Skeletal muscle tissue (tissue), 4 donors: ENCODE results near the gene ERC1. TPM values are rescaled to one million over a fixed set of nuclear protein-coding genes. Genes with fewer than 3 reads are reported as not detected.

Source experiments
- H3K27ac ChIP-seq: one replicate; pipeline ENCODE4 v1.7.0; 2013; ENCODE audit warnings: mild to moderate bottlenecking, low read depth, low read length, inconsistent platforms
- H3K27me3 ChIP-seq, 3 donors: one replicate each; pipeline ENCODE4 v1.7.0; 2013; ENCODE audit warnings: low read length in 3 of 3; ENCODE audit not compliant: control insufficient read depth in 3 of 3, insufficient read depth in 3 of 3
- H3K36me3 ChIP-seq, 3 donors: one replicate each; pipeline ENCODE4 v1.7.0; 2013; ENCODE audit warnings: low read length in 3 of 3; ENCODE audit not compliant: control insufficient read depth in 3 of 3, insufficient read depth in 3 of 3
- H3K4me1 ChIP-seq, 3 donors: one replicate each; pipeline ENCODE4 v1.7.0; 2013; ENCODE audit warnings: low read length in 3 of 3, mild to moderate bottlenecking in 3 of 3; ENCODE audit not compliant: control insufficient read depth in 3 of 3, insufficient read depth in 3 of 3
- H3K4me3 ChIP-seq, 3 donors: one replicate each; pipeline ENCODE4 v1.7.0; 2013; ENCODE audit warnings: low read length in 3 of 3
- H3K9ac ChIP-seq, 3 donors: one replicate each; pipeline ENCODE4 v1.7.0; 2013; ENCODE audit warnings: low read length in 3 of 3, mild to moderate bottlenecking in 3 of 3, moderate library complexity in 2 of 3, low read depth in 1 of 3
- H3K9me3 ChIP-seq, 3 donors: one replicate each; pipeline ENCODE4 v1.7.0; 2013; ENCODE audit warnings: low read length in 3 of 3; ENCODE audit not compliant: control insufficient read depth in 3 of 3
- total RNA-seq: library from RNA; depleted of rRNA; stranded (reverse); fragments of >200 nt; gene quantifications from one replicate; pipeline ENCODE4 v1.2.3, GENCODE V29; 2014
- donor health status: Osteomylitis.

Gene ERC1
- total RNA-seq, 1 donor from 2014 or later = 56.9 TPM

GRCh38 chr12:1256285-1256684 is 265.3 kb downstream of the ERC1 start:
- Histone ChIP-seq H3K27me3 (no peaks in the 10 kb centered on the region), H3K36me3 (peaks cover 0 to 3% (median 0%) of the 10 kb centered on the region in 3 donors), H3K4me1 (no peaks in the 10 kb centered on the region), H3K27ac (no peak overlapping the region), H3K9ac (no peak overlapping the region), H3K4me3 (no peak overlapping the region), H3K9me3 (no peaks in the 10 kb centered on the region)

GRCh38 chr12:1256991-1257390 is 266.0 kb downstream of the ERC1 start:
- peaks cover 0 to 3% (median 0%) of the 10 kb centered on the region in 3 donors for H3K36me3 ChIP-seq
- H3K9me3 ChIP-seq = no peaks in the 10 kb centered on the region
- H3K27me3 ChIP-seq = no peaks in the 10 kb centered on the region

GRCh38 chr12:1262011-1262410 is 271.0 kb downstream of the ERC1 start:
- Histone ChIP-seq H3K4me3 (no peak overlapping the region), H3K27me3 (no peaks in the 10 kb centered on the region), H3K9ac (no peak overlapping the region), H3K4me1 (no peaks in the 10 kb centered on the region), H3K27ac (no peak overlapping the region), H3K9me3 (no peaks in the 10 kb centered on the region), H3K36me3 (peaks cover 5 to 11% (median 9%) of the 10 kb centered on the region in 3 donors)

More at GRCh38 chr12:1256991-1257390, 266.0 kb downstream of the ERC1 start:
- no peaks in the 10 kb centered on the region for H3K4me1 ChIP-seq
- no peak overlapping the region for H3K9ac ChIP-seq
- H3K4me3 ChIP-seq = no peak overlapping the region
- H3K27ac ChIP-seq = no peak overlapping the region

GRCh38 chr12:1267243-1267642 is 276.2 kb downstream of the ERC1 start:
- Histone ChIP-seq H3K36me3 (peaks cover 5 to 11% (median 8%) of the 10 kb centered on the region in 3 donors), H3K9ac (no peak overlapping the region), H3K4me1 (no peaks in the 10 kb centered on the region), H3K9me3 (no peaks in the 10 kb centered on the region), H3K27me3 (no peaks in the 10 kb centered on the region), H3K4me3 (no peak overlapping the region), H3K27ac (no peak overlapping the region)

- Histone ChIP-seq H3K27ac (no peak overlapping the region), H3K9ac (no peak overlapping the region), H3K4me1 (no peaks in the 10 kb centered on the region), H3K36me3 (no peaks in the 10 kb centered on the region), H3K27me3 (no peaks in the 10 kb centered on the region), H3K4me3 (no peak overlapping the region), H3K9me3 (no peaks in the 10 kb centered on the region)
Observed at GRCh38 chr12:1272142-1272541, 281.1 kb downstream of the ERC1 start.

- Histone ChIP-seq H3K9me3 (no peaks in the 10 kb centered on the region), H3K27me3 (no peaks in the 10 kb centered on the region), H3K4me1 (no peaks in the 10 kb centered on the region), H3K36me3 (no peaks in the 10 kb centered on the region), H3K9ac (no peak overlapping the region), H3K4me3 (no peak overlapping the region), H3K27ac (no peak overlapping the region)
Observed at GRCh38 chr12:1273051-1273450, 282.0 kb downstream of the ERC1 start.

- H3K27me3 ChIP-seq = no peaks in the 10 kb centered on the region
- no peaks in the 10 kb centered on the region for H3K9me3 ChIP-seq
- H3K36me3 ChIP-seq = no peaks in the 10 kb centered on the region
- no peak overlapping the region for H3K4me3 ChIP-seq
- H3K27ac ChIP-seq = no peak overlapping the region
- H3K4me1 ChIP-seq = peaks cover 0 to 9% (median 0%) of the 10 kb centered on the region in 3 donors
- H3K9ac ChIP-seq = no peak overlapping the region
Observed at GRCh38 chr12:1277905-1278304, 286.9 kb downstream of the ERC1 start.

- H3K4me3 ChIP-seq = no peak overlapping the region
- H3K27me3 ChIP-seq = no peaks in the 10 kb centered on the region
- H3K9ac ChIP-seq = no peak overlapping the region
- peaks cover 0 to 9% (median 0%) of the 10 kb centered on the region in 3 donors for H3K4me1 ChIP-seq
- no peaks in the 10 kb centered on the region for H3K36me3 ChIP-seq
- no peak overlapping the region for H3K27ac ChIP-seq
- no peaks in the 10 kb centered on the region for H3K9me3 ChIP-seq
Observed at GRCh38 chr12:1279050-1279449, 288.0 kb downstream of the ERC1 start.

- no peaks in the 10 kb centered on the region for H3K36me3 ChIP-seq
- no peak overlapping the region for H3K27ac ChIP-seq
- no peaks in the 10 kb centered on the region for H3K9me3 ChIP-seq
- H3K27me3 ChIP-seq = no peaks in the 10 kb centered on the region
- no peak overlapping the region for H3K9ac ChIP-seq
- H3K4me1 ChIP-seq = peaks cover 0 to 9% (median 0%) of the 10 kb centered on the region in 3 donors
- H3K4me3 ChIP-seq = no peak overlapping the region
Observed at GRCh38 chr12:1280059-1280458, 289.0 kb downstream of the ERC1 start.

- no peaks in the 10 kb centered on the region for H3K27me3 ChIP-seq
- H3K27ac ChIP-seq = no peak overlapping the region
- H3K9ac ChIP-seq = no peak overlapping the region
- H3K4me1 ChIP-seq = peaks cover 0 to 9% (median 0%) of the 10 kb centered on the region in 3 donors
- H3K36me3 ChIP-seq = no peaks in the 10 kb centered on the region
- no peak overlapping the region for H3K4me3 ChIP-seq
- no peaks in the 10 kb centered on the region for H3K9me3 ChIP-seq
Observed at GRCh38 chr12:1281683-1282366, 290.8 kb downstream of the ERC1 start.
